Parathyroid adenoma (tissue), 2 donors: ENCODE results near the gene SLC38A7.

Source experiments
- H2AFZ ChIP-seq: fragments of 300-600 bp; sonication (generic); one replicate; pipeline ENCODE4 v1.7.0; 2017; ENCODE audit warnings: antibody characterized with exemption, mild to moderate bottlenecking
- H3K27ac ChIP-seq: fragments of 300-600 bp; sonication (generic); one replicate; pipeline ENCODE4 v1.7.0; 2017
- H3K27me3 ChIP-seq: fragments of 300-600 bp; sonication (generic); one replicate; pipeline ENCODE4 v1.7.0; 2017; ENCODE audit warnings: low read length; ENCODE audit not compliant: control insufficient read depth, insufficient read depth
- H3K36me3 ChIP-seq: fragments of 300-600 bp; sonication (generic); one replicate; pipeline ENCODE4 v1.7.0; 2017; ENCODE audit warnings: low read length; ENCODE audit not compliant: control insufficient read depth, insufficient read depth
- H3K4me1 ChIP-seq: fragments of 300-600 bp; sonication (generic); one replicate; pipeline ENCODE4 v1.7.0; 2017; ENCODE audit warnings: control low read depth
- H3K4me2 ChIP-seq: fragments of 300-600 bp; sonication (generic); one replicate; pipeline ENCODE4 v1.7.0; 2017; ENCODE audit warnings: low read length
- H3K4me3 ChIP-seq: fragments of 300-600 bp; sonication (generic); one replicate; pipeline ENCODE4 v1.7.0; 2017; ENCODE audit warnings: low read depth, low read length
- H3K79me2 ChIP-seq: fragments of 300-600 bp; sonication (generic); one replicate; pipeline ENCODE4 v1.7.0; 2017; ENCODE audit warnings: control low read depth
- H3K9ac ChIP-seq: fragments of 300-600 bp; sonication (generic); one replicate; pipeline ENCODE4 v1.7.0; 2017; ENCODE audit warnings: mild to moderate bottlenecking
- H3K9me3 ChIP-seq: fragments of 300-600 bp; sonication (generic); one replicate; pipeline ENCODE4 v1.7.0; 2017; ENCODE audit warnings: low read length; ENCODE audit not compliant: control insufficient read depth
- CTCF ChIP-seq: fragments of 300-600 bp; sonication (generic); IDR thresholded peaks from one replicate; pipeline ENCODE4 v1.7.0; 2017; ENCODE audit warnings: antibody characterized with exemption, mild to moderate bottlenecking
- donor health status: primary hyperparathyroidism.

The SLC38A7 gene

GRCh38 chr16:58717994-58718393 is 33.4 kb upstream of the SLC38A7 start:
- Histone ChIP-seq H3K4me3 (no peak overlapping the region), H3K9me3 (no peaks in the 10 kb centered on the region), H3K4me1 (no peaks in the 10 kb centered on the region), H2AFZ (no peak overlapping the region), H3K4me2 (no peak overlapping the region), H3K36me3 (no peaks in the 10 kb centered on the region), H3K9ac (no peak overlapping the region), H3K27me3 (no peaks in the 10 kb centered on the region), H3K27ac (no peak overlapping the region), H3K79me2 (no peaks in the 10 kb centered on the region)
- no peak for TF ChIP-seq CTCF

- Histone ChIP-seq H3K79me2 (no peaks in the 10 kb centered on the region), H3K27me3 (no peaks in the 10 kb centered on the region), H3K4me2 (no peak overlapping the region), H3K4me1 (no peaks in the 10 kb centered on the region), H3K9ac (no peak overlapping the region), H3K4me3 (no peak overlapping the region), H3K9me3 (no peaks in the 10 kb centered on the region), H3K27ac (no peak overlapping the region), H3K36me3 (no peaks in the 10 kb centered on the region), H2AFZ (no peak overlapping the region)
- no peak for TF ChIP-seq CTCF
These were observed 31.9 kb upstream of the SLC38A7 start for GRCh38 chr16:58716468-58716867.

- TF ChIP-seq CTCF = no peak
- no peak overlapping the region for H3K4me3 ChIP-seq
- H3K4me2 ChIP-seq = no peak overlapping the region
- H3K27me3 ChIP-seq = no peaks in the 10 kb centered on the region
- no peaks in the 10 kb centered on the region for H3K9me3 ChIP-seq
- no peaks in the 10 kb centered on the region for H3K79me2 ChIP-seq
- H3K36me3 ChIP-seq = no peaks in the 10 kb centered on the region
- no peak overlapping the region for H3K9ac ChIP-seq
- no peak overlapping the region for H2AFZ ChIP-seq
- H3K27ac ChIP-seq = no peak overlapping the region
- no peaks in the 10 kb centered on the region for H3K4me1 ChIP-seq
These were observed 29.2 kb upstream of the SLC38A7 start for GRCh38 chr16:58713742-58714141.

- Histone ChIP-seq H3K27ac (no peak overlapping the region), H3K9me3 (no peaks in the 10 kb centered on the region), H3K27me3 (no peaks in the 10 kb centered on the region), H3K4me3 (no peak overlapping the region), H2AFZ (no peak overlapping the region), H3K4me1 (no peaks in the 10 kb centered on the region), H3K36me3 (no peaks in the 10 kb centered on the region), H3K9ac (no peak overlapping the region), H3K79me2 (no peaks in the 10 kb centered on the region), H3K4me2 (no peak overlapping the region)
- TF ChIP-seq CTCF = no peak
These were observed 24.8 kb upstream of the SLC38A7 start for GRCh38 chr16:58709333-58709732.

- Histone ChIP-seq H3K36me3 (no peaks in the 10 kb centered on the region), H3K27ac (no peak overlapping the region), H3K4me2 (no peak overlapping the region), H3K9ac (no peak overlapping the region), H3K79me2 (no peaks in the 10 kb centered on the region), H3K4me1 (no peaks in the 10 kb centered on the region), H3K9me3 (no peaks in the 10 kb centered on the region), H2AFZ (no peak overlapping the region), H3K27me3 (no peaks in the 10 kb centered on the region), H3K4me3 (no peak overlapping the region)
- TF ChIP-seq CTCF = no peak
These were observed 14.6 kb upstream of the SLC38A7 start for GRCh38 chr16:58699151-58699550.
